KOPT-K1 (cell line): Measurements from ENCODE around the gene CNPY1.

Experiments used
- H3K27ac ChIP-seq: fragments of 200-600 bp; sonication (generic); 2 replicates; pipeline ENCODE4 v1.5.1; 2016; ENCODE audit warnings: antibody characterized with exemption, mild to moderate bottlenecking, low read depth, low read length; ENCODE audit not compliant: poor library complexity, severe bottlenecking
- H3K36me3 ChIP-seq: fragments of 200-600 bp; sonication (generic); 2 replicates; pipeline ENCODE4 v1.5.1; 2017; ENCODE audit warnings: antibody characterized with exemption, mild to moderate bottlenecking, low read length, moderate library complexity; ENCODE audit not compliant: insufficient read depth
- H3K9me3 ChIP-seq: fragments of 200-600 bp; sonication (generic); 2 replicates; pipeline ENCODE4 v1.5.1; 2017; ENCODE audit warnings: antibody characterized with exemption, low read length, mild to moderate bottlenecking; ENCODE audit not compliant: insufficient read depth, poor library complexity, severe bottlenecking

Gene CNPY1

DNA sequence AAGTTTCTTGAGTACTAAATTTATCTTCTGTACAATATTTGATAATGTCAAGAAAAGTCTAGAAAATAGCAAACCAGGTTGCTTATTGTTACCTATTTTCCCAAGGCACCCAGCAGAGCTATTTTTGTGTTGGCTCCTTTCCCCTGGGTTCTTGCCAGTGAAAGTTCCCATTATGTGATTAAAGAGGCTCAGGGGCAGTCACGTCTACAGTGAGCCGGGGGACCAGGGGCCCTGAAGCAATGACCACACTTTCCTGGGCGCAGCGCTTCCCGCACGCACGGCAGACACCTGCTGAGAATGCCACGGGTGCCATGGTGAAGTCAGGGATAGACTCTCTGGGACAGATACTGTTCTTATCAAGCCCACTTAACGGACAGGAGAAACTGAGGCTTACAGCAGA is 10.4 kb upstream of the CNPY1 start:
- Histone ChIP-seq H3K9me3 (peaks cover 5% of the 10 kb centered on the region), H3K27ac (no peak overlapping the region), H3K36me3 (no peaks in the 10 kb centered on the region)

DNA sequence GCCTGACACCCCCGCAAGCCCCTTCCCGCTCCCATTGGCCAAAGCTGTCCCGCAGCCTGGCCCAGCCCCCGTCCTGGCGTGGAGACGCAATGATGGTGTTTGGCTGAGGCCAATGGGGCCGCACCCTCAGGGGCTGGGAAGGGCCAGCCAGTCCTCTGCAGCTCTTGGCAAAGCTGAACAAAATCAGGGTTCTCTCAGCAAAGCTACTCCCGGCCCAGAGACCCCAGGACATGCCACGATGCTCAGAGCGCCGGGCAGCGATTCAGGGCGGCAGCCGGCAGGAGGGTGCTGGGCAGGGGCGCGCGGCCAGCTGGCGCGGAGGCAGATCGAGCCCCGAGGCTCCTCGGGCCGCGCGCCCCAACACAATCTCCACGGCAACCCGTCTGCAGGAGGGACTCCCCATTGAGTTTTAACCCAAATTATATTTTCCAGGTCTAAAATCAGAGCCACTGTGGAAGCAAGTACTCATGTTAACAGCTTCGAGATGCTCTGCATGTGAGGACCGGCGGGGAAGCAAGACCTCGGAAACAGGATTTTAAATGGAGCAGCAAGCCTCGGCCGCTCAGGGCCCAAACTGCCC is 8.8 kb upstream of the CNPY1 start:
- H3K9me3 ChIP-seq = peaks cover 5% of the 10 kb centered on the region
- no peak overlapping the region for H3K27ac ChIP-seq
- no peaks in the 10 kb centered on the region for H3K36me3 ChIP-seq

DNA sequence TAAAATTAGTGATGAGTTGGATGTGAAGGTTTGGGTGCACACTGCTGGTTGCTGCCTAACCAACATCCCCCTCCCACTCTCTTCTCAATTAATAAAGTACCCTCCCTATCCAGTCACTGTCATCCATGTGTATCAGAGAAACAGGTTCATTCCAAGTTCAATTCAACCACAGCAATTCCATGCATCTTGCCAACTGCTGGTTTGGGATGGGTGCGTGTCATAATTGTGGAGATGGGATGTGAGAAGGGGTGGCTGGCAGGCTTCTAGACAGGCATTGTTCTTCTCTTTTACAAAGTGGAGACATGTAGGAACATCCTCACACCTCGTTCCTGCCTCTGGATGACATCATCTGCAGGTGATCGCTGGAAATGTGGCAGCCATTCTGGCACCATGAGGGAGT is 7.5 kb upstream of the CNPY1 start:
- Histone ChIP-seq H3K9me3 (peaks cover 5% of the 10 kb centered on the region), H3K36me3 (no peaks in the 10 kb centered on the region), H3K27ac (no peak overlapping the region)

DNA sequence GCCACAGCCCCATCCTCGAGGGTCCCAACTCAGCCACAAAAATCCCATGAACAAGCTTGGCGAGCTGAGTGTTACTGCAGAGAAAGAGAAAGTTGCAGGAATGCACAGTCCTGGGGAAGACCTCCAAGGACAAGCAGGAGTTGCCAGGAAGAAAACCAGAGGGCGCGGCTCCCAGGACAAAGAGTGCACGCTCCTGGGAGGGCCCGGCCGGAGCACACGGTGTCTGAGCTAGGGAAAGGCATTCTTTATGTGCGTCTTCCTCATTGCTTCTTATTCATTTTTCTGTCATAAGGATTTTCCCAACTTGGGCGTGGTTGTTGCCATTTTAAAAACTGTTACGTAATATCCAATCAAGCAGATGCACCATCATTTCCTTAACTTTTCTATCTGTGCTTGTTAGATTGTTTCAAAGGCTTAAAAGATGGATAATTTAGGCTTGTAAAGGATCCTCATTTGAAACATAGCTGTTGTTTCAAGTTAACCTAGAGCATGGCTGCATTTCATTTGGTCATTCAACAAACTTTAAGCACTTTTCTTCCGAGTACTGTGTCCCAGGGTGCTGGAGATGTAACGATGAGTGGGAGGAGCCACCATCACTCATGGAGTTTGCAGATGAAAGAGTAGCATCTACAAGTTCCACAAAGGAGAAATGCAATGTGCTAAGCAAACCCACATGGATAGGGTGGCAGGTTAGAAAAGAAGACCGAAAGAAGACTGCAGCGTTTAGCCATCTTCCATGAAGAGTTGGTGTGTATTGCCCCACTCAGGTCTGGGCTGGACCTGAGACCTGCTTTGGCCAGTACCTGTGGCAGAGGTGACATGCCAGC is 5.6 kb upstream of the CNPY1 start:
- Histone ChIP-seq H3K27ac (no peak overlapping the region), H3K9me3 (peaks cover 5% of the 10 kb centered on the region), H3K36me3 (no peaks in the 10 kb centered on the region)

DNA sequence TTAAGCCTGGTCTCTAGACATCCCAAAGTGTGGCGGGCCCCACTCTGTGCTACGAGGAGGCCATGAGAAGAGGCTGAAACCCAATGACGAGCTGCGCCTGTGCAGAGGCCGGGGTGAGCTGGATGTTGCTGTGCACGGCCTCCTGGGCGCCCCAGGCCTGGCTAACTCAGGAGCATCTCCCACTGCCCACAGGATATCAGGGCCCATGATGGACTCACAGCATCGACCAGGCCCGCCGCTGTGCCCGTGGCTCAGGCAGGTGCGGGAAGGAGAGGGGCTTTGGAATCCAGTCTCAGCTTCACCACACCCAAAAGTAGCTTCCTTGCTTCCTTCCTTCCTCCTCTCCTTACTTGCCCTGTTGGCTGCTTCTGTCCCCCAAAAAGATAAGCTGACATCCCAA is 4.6 kb upstream of the CNPY1 start:
- Histone ChIP-seq H3K27ac (no peak overlapping the region), H3K36me3 (no peaks in the 10 kb centered on the region), H3K9me3 (peaks cover 5% of the 10 kb centered on the region)

DNA sequence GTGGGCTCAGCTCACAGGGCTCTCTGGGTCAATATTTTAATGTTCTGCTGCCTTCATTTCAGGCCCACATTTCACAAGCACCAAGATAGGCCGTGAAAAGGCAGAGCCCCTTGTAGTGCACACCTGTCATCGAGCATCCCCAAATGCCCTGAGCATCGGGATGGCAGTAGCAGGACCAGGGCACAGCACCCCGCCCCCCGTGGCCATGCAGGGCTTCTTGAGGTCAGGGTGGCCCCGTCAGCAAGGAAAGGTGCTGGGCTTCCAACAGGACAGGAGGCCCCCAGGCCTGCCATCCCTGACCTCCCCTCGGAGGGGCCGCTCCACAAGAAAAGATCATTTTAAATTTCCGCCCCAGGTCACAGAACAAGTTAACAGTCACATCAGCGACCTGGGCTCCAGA is 2.9 kb upstream of the CNPY1 start:
- Histone ChIP-seq H3K27ac (no peak overlapping the region), H3K36me3 (no peaks in the 10 kb centered on the region), H3K9me3 (peaks cover 4% of the 10 kb centered on the region)

DNA sequence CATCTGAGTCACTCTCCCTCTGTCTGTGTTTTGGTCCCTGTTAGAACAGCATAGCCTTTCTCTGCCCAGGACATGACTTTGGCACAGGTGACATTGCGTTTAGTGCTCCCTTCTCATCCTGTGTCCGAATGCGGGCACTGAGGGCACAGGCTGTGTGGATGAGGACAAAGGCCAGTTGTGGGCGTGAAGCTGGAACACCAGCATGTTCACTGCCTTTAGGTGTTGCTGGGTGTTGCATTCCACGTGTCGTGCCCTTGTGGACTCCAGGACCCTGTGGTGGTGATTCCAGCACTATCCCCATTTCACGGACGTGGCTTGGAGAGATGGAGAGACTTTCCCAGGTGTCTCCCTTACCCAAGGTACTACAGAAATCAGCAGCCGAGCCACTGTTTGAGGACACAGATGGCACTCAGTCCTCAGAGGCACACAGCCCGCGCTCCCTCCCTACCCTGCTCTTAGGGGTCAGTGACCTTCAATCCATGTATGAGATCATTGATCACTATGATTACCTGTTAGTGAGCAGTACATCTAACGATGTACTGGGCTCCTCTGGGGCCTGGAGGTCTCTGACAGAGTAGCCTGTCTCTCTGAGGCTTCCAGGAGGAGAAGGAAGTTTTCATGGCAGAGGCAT is 917 bp upstream of the CNPY1 start:
- Histone ChIP-seq H3K9me3 (no peaks in the 10 kb centered on the region), H3K36me3 (no peaks in the 10 kb centered on the region), H3K27ac (no peak overlapping the region)

DNA sequence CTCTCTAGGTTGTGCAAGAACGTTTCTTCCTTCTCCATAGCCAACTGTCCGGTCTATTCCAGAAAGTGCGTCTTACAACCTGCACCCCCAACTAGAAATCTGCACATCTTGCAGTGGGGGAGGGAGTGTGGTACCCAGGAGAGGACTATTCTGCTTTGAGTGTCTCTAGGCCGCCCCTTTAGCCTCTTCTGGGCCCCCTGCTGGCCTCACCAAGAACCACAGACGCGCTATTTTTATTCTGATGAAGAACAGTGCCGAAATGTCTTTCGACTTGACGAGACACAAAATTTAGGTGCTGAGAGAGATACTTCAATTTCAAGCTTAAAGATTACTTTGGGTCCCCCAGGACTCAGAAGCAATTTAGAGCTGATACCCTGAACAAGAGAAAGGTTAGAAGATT is 1.0 kb downstream of the CNPY1 start:
- no peak overlapping the region for H3K27ac ChIP-seq
- no peaks in the 10 kb centered on the region for H3K36me3 ChIP-seq
- H3K9me3 ChIP-seq = no peaks in the 10 kb centered on the region

DNA sequence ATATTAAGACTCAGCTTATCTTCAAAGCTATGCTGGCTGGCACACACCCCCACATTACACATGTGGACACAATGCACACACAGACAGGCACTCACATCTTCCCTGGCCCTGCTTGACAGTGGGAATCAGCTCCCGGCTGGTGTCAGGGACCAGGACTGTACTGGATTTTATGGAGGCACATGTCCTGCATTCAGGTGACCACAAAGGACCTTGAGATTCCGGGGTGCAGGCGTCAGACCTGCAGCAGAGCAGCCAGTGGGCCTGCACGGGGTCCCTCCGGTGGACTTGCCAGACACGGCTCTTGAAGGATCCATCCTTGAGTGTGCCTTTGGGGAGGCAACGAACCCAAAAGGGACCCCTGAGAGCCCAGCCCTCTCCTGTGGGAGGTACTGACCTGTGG is 1.9 kb downstream of the CNPY1 start:
- H3K9me3 ChIP-seq = no peaks in the 10 kb centered on the region
- H3K27ac ChIP-seq = no peak overlapping the region

DNA sequence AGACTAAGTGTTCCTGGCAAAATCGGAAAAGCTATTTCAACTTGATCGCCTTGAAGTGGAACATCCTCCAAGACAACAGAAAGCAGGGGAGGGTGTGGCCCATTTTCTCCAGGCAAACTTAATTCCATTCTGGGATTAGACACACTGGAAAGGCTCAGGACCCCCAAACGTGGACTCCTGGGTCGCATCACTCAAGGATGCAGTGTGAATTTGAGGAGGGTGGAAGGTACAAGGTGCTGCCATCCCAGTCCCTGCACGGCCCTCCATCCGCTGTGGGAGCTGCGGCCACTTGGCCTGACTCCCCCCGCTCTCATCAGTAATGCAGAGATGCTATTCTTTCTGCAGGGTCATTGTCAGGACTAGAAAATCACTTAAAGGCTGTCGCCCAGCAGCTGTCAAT is 2.4 kb downstream of the CNPY1 start:
- H3K9me3 ChIP-seq = no peaks in the 10 kb centered on the region
- no peak overlapping the region for H3K27ac ChIP-seq

More for the DNA sequence above, 1.9 kb downstream of the CNPY1 start:
- no peaks in the 10 kb centered on the region for H3K36me3 ChIP-seq

DNA sequence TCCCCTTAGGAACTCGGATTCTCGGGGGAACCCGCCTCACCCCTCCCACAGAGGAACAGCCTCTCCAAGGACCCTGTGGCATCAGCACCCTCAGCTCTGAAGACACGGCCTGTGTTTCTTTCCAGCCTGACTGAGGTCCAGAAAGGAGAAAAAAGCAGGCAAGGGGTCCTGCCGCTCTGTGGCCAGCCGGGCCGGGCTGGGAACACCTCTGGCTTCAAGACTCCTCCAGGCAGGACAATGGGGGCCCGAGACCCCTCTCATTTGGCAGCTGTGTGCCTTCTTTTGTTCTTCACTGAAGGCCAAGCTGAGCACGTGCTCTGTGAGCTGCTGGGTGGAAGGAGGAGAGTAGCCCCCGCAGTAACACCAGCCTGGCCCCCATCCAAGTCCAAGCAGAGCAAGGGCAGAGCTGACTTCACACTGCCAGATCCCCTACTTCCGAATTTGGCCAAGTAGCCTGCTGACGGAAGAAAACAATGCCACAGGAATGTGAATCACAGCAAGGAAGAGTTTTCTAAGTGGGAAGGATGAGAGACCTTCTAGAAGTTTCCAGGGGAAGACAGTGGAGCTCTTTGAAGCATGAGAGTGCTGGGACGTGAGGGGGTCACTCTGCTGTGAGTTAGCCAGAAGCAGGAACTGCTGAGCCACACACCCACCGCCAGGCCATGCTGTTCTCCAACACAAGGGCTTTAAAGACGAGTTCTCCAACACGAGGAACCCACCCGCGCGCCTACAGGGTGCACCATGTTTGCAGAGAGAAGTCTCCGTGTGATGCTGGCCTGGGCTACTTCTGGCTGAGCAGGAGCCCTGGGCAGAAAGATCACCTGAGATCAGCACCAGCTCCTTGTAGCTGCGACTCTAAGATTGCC is 3.1 kb downstream of the CNPY1 start:
- Histone ChIP-seq H3K27ac (no peak overlapping the region), H3K36me3 (no peaks in the 10 kb centered on the region), H3K9me3 (no peaks in the 10 kb centered on the region)

More for the DNA sequence above, 2.4 kb downstream of the CNPY1 start:
- H3K36me3 ChIP-seq = no peaks in the 10 kb centered on the region

DNA sequence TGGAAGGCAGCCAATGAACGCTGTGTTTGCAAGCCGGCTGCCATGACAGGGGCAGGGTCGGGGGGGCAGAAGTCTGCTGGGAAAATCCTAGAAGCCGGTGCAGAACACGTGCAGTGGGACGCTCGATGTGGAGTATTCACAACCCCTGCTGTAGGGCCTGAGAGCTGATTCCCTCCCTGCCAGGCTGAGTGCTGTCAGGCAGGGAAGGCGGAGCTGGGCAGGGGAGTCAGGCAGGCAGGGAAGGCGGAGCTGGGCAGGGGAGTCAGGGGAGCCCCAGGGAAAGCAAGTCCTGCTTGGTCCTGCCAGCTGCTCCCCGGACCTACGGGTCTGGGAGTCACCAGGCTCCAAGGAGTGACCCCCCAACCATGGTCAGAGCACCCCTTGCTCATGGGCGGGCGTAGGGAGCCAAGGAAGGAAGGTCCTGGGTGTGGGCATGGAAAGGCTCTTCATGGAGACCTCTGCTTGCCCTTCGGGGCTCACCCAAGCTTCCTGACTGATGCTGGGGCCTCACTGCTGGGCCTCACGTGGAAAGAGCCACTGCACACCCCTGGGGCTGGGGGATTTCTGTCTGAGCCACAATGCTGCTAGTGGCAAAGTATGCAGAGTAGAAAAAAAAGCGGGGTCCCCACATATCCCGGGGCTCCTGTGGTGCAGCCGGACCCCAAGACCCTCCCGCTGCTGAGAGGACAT is 4.2 kb downstream of the CNPY1 start:
- Histone ChIP-seq H3K9me3 (no peaks in the 10 kb centered on the region), H3K27ac (no peak overlapping the region), H3K36me3 (no peaks in the 10 kb centered on the region)

DNA sequence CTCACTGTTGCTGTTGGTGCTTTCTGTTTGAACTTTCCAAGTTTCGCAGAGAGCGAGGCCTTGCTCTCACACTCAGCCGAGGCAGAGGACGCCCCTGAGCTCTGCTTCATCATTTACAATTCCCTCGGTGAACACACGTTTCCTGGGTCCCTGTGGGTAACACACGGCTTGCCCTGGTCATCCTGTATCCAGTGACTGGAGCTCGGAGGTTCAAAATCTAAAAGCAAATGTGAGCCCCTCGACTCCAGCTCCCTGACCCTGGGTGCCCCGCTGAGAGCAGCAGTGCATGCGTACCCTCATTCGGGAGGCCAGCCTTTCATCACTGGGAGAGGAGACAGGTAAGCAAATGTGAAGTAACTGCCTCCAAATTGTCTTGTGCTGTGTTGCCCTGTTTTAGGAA is 5.8 kb downstream of the CNPY1 start:
- Histone ChIP-seq H3K36me3 (no peaks in the 10 kb centered on the region), H3K9me3 (no peaks in the 10 kb centered on the region), H3K27ac (no peak overlapping the region)

DNA sequence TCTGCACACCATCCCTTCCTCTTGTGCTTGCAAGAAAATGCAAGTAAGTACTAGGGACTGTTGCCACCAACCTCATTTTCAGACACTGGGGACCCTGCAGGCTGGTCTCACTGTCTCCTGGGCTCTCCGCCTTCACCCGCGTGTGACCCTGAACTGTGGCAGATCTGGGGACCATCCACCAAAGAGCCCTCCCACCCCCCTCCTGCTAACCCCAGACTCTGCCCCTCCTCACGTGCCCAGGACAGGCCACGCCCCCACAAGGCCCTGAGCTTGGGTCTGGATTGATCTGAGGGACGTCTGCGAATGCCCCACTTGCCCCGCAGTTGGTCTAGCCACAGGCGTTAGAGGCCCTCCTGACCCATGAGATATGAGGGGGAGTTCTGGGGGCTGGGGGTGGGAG is 8.1 kb downstream of the CNPY1 start:
- Histone ChIP-seq H3K9me3 (no peaks in the 10 kb centered on the region), H3K36me3 (no peaks in the 10 kb centered on the region), H3K27ac (no peak overlapping the region)
